H9 (cell line): Measurements from ENCODE around the gene FHIT. TPM values are rescaled to one million over a fixed set of nuclear protein-coding genes. Genes with fewer than 3 reads are reported as not detected.

ENCODE experiments used
- DNase-seq: peaks from one replicate; pipeline ENCODE4 v3.0.0-alpha.2; 2017
- H2AFZ ChIP-seq: one replicate; pipeline ENCODE4 v1.6.1; 2013; ENCODE audit warnings: mild to moderate bottlenecking, low read length, control low read depth, moderate library complexity
- H2AK5ac ChIP-seq: 2 replicates; pipeline ENCODE4 v1.6.1; 2013; ENCODE audit warnings: low read length, control low read depth, mixed read lengths; ENCODE audit not compliant: insufficient read length
- H2BK120ac ChIP-seq: one replicate; pipeline ENCODE4 v1.6.1; 2013; ENCODE audit warnings: low read depth, mild to moderate bottlenecking, low read length, control low read depth, inconsistent platforms; ENCODE audit not compliant: poor library complexity, severe bottlenecking
- H2BK12ac ChIP-seq: 2 replicates; pipeline ENCODE4 v1.6.1; 2013; ENCODE audit warnings: low read length, control low read depth, mixed read lengths, low read depth; ENCODE audit not compliant: insufficient read length
- H2BK15ac ChIP-seq: 2 replicates; pipeline ENCODE4 v1.6.1; 2013; ENCODE audit warnings: low read depth, low read length, control low read depth
- H2BK20ac ChIP-seq: one replicate; pipeline ENCODE4 v1.6.1; 2013; ENCODE audit warnings: low read depth, mild to moderate bottlenecking, low read length, control low read depth, inconsistent platforms; ENCODE audit not compliant: poor library complexity, severe bottlenecking
- H2BK5ac ChIP-seq: 2 replicates; pipeline ENCODE4 v1.6.1; 2013; ENCODE audit warnings: low read length, control low read depth, mixed read lengths; ENCODE audit not compliant: insufficient read length
- H3K14ac ChIP-seq: 2 replicates; pipeline ENCODE4 v1.6.1; 2013; ENCODE audit warnings: low read length, control low read depth; ENCODE audit not compliant: insufficient read depth
- H3K18ac ChIP-seq: 2 replicates; pipeline ENCODE4 v1.6.1; 2013; ENCODE audit warnings: low read depth, mild to moderate bottlenecking, mixed read lengths, low read length, control low read depth; ENCODE audit not compliant: insufficient read length
- H3K23ac ChIP-seq: 2 replicates; pipeline ENCODE4 v1.6.1; 2013; ENCODE audit warnings: low read length, control low read depth, mixed read lengths, low read depth; ENCODE audit not compliant: insufficient read length
- H3K23me2 ChIP-seq: 2 replicates; pipeline ENCODE4 v1.6.1; 2013; ENCODE audit warnings: low read depth, mild to moderate bottlenecking, mixed read lengths, low read length, control low read depth; ENCODE audit not compliant: insufficient read length, poor library complexity, severe bottlenecking
- H3K27ac ChIP-seq: 2 replicates; pipeline ENCODE4 v1.5.1; 2013; ENCODE audit warnings: low read length, control low read depth, mixed read lengths, low read depth; ENCODE audit not compliant: insufficient read length
- H3K27me3 ChIP-seq: 2 replicates; pipeline ENCODE4 v1.6.1; 2013; ENCODE audit warnings: low read length, control low read depth, inconsistent platforms; ENCODE audit not compliant: insufficient read depth
- H3K4ac ChIP-seq: 2 replicates; pipeline ENCODE4 v1.6.1; 2013; ENCODE audit warnings: low read depth, mild to moderate bottlenecking, control low read depth, inconsistent platforms, low read length, moderate library complexity
- H3K4me1 ChIP-seq: 2 replicates; pipeline ENCODE4 v1.6.1; 2013; ENCODE audit warnings: low read length, control low read depth, inconsistent platforms; ENCODE audit not compliant: insufficient read depth
- H3K4me2 ChIP-seq: 2 replicates; pipeline ENCODE4 v1.6.1; 2013; ENCODE audit warnings: low read length, control low read depth, mixed read lengths; ENCODE audit not compliant: insufficient read length, insufficient read depth
- H3K56ac ChIP-seq: 2 replicates; pipeline ENCODE4 v1.6.1; 2013; ENCODE audit warnings: low read depth, mild to moderate bottlenecking, mixed read lengths, low read length, control low read depth; ENCODE audit not compliant: insufficient read length
- H3K79me1 ChIP-seq: 2 replicates; pipeline ENCODE4 v1.6.1; 2013; ENCODE audit warnings: low read depth, mild to moderate bottlenecking, moderate library complexity, low read length, control low read depth, inconsistent platforms; ENCODE audit not compliant: insufficient read depth, poor library complexity, severe bottlenecking
- H3K79me2 ChIP-seq: 2 replicates; pipeline ENCODE4 v1.6.1; 2013; ENCODE audit warnings: low read length, control low read depth, inconsistent platforms; ENCODE audit not compliant: insufficient read depth
- H3K9ac ChIP-seq: 2 replicates; pipeline ENCODE4 v1.6.1; 2013; ENCODE audit warnings: low read length, control low read depth, mixed read lengths; ENCODE audit not compliant: insufficient read length; ENCODE audit errors: extremely low read depth
- H3K9me3 ChIP-seq: one replicate; pipeline ENCODE4 v1.6.1; 2013; ENCODE audit warnings: low read depth, low read length, inconsistent platforms; ENCODE audit not compliant: control insufficient read depth
- H3T11ph ChIP-seq: one replicate; pipeline ENCODE4 v1.6.1; 2013; ENCODE audit warnings: mild to moderate bottlenecking, low read length, control low read depth, inconsistent platforms
- H4K20me1 ChIP-seq: one replicate; pipeline ENCODE4 v1.6.1; 2013; ENCODE audit not compliant: control insufficient read depth, insufficient read length, insufficient read depth
- H4K5ac ChIP-seq: 2 replicates; pipeline ENCODE4 v1.6.1; 2013; ENCODE audit warnings: low read depth, mild to moderate bottlenecking, mixed read lengths, low read length, control low read depth; ENCODE audit not compliant: insufficient read length
- H4K8ac ChIP-seq: replicated peaks from 2 replicates; pipeline ENCODE4 v1.6.1; 2013; ENCODE audit warnings: low read length, control low read depth, mixed read lengths, low read depth; ENCODE audit not compliant: insufficient read length
- H4K91ac ChIP-seq: 2 replicates; pipeline ENCODE4 v1.6.1; 2013; ENCODE audit warnings: low read depth, mild to moderate bottlenecking, moderate library complexity, mixed read lengths, low read length, control low read depth; ENCODE audit not compliant: insufficient read length
- H3K27ac Mint-ChIP-seq, 3 experiments: 2 replicates in 2 of 3; 3 replicates in 1 of 3; pipeline ENCODE4 v1.8.0; 2020 to 2021; ENCODE audit warnings: mixed read lengths in 3 of 3, mild to moderate bottlenecking in 1 of 3, moderate library complexity in 1 of 3
- H3K27me3 Mint-ChIP-seq: 2 replicates; pipeline ENCODE4 v1.8.0; 2021; ENCODE audit warnings: low read depth, mild to moderate bottlenecking, moderate library complexity, mixed read lengths
- H3K36me3 Mint-ChIP-seq, 3 experiments: 2 replicates in 2 of 3; 3 replicates in 1 of 3; pipeline ENCODE4 v1.8.0; 2020 to 2021; ENCODE audit warnings: low read depth in 3 of 3, mixed read lengths in 3 of 3; ENCODE audit not compliant: insufficient read depth in 1 of 3
- H3K4me1 Mint-ChIP-seq, 2 experiments: 2 replicates each; pipeline ENCODE4 v1.8.0; 2020; ENCODE audit warnings: mixed read lengths in 2 of 2
- H3K4me3 Mint-ChIP-seq, 2 experiments: 2 replicates in 1 of 2; 3 replicates in 1 of 2; pipeline ENCODE4 v1.8.0; 2020 to 2021; ENCODE audit warnings: mild to moderate bottlenecking in 2 of 2, mixed read lengths in 2 of 2, moderate library complexity in 1 of 2
- H3K9me3 Mint-ChIP-seq, 2 experiments: 2 replicates in 1 of 2; 3 replicates in 1 of 2; pipeline ENCODE4 v1.8.0; 2020; ENCODE audit warnings: mild to moderate bottlenecking in 2 of 2, mixed read lengths in 2 of 2, moderate library complexity in 1 of 2
- WGBS: extraction: QIAGEN DNeasy Blood & Tissue Kit; methylation state at CpG from one replicate; pipeline ENCODE4 v1.1.7; 2013; ENCODE audit warnings: missing lambda C conversion rate, low lambda C conversion rate, mixed read lengths; ENCODE audit not compliant: insufficient read length; ENCODE audit errors: extremely low coverage; 5-methylcytosine and 5-hydroxymethylcytosine counted together
- total RNA-seq: library from RNA; stranded (reverse); gene quantifications from 2 replicates; pipeline ENCODE4 v1.2.1, GENCODE V29; 2021
- TF ChIP-seq, protein P1 (sequence below): fragments of 200-600 bp; sonication (generic); conservative IDR thresholded peaks from 3 replicates; pipeline ENCODE4 v1.8.0; 2021; ENCODE audit warnings: antibody characterized with exemption, mild to moderate bottlenecking

The FHIT gene
- total RNA-seq, 1 experiment from 2014 or later = 3.0 TPM

DNA sequence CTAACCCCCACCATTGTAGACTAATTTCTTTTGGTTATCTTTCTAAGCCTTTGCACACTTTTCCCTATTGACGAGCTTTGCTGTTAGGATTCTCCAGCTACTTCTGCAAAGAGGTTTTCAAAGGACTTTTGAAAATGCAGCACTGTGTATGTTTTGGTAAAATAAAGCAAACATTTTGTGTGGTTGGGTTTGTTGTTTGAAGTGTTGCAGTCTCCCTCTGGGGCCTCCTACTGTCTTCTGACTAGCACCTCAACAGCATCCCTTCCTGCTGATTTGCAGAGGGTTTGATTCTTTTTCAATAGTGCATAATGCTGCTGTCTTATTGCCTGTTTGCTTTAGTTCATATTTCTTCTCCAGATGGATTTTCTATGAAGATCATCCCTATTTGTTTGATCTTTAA is 1426.4 kb downstream of the FHIT start:
- Histone ChIP-seq H3K18ac (no peak overlapping the region), H3K9me3 (no peaks in the 10 kb centered on the region), H3K9ac (no peak overlapping the region), H4K5ac (no peak overlapping the region), H2BK12ac (no peak overlapping the region), H2BK120ac (no peak overlapping the region), H3K79me1 (no peaks in the 10 kb centered on the region), H4K91ac (no peak overlapping the region), H3K27me3 (no peaks in the 10 kb centered on the region), H3K79me2 (no peaks in the 10 kb centered on the region), H2AK5ac (no peak overlapping the region), H3K56ac (no peak overlapping the region), H2BK15ac (no peak overlapping the region), H3K23me2 (no peaks in the 10 kb centered on the region), H2BK20ac (no peak overlapping the region), H2BK5ac (no peak overlapping the region), H3K4me2 (no peak overlapping the region), H2AFZ (no peak overlapping the region), H3K14ac (no peak overlapping the region), H3T11ph (no peak overlapping the region), H3K23ac (no peak overlapping the region), H4K8ac (no peak overlapping the region), H4K20me1 (no peaks in the 10 kb centered on the region), H3K27ac (no peak overlapping the region), H3K4ac (no peak overlapping the region), H3K4me1 (no peaks in the 10 kb centered on the region; the same call in 1 of the 2 replicates)
- no CpG with 5 or more reads among the region's 1 CpG for WGBS
- no peak overlapping the region for H3K27ac Mint-ChIP-seq
- H3K36me3 Mint-ChIP-seq = no peaks in the 10 kb centered on the region
- TF ChIP-seq, protein P1, sequence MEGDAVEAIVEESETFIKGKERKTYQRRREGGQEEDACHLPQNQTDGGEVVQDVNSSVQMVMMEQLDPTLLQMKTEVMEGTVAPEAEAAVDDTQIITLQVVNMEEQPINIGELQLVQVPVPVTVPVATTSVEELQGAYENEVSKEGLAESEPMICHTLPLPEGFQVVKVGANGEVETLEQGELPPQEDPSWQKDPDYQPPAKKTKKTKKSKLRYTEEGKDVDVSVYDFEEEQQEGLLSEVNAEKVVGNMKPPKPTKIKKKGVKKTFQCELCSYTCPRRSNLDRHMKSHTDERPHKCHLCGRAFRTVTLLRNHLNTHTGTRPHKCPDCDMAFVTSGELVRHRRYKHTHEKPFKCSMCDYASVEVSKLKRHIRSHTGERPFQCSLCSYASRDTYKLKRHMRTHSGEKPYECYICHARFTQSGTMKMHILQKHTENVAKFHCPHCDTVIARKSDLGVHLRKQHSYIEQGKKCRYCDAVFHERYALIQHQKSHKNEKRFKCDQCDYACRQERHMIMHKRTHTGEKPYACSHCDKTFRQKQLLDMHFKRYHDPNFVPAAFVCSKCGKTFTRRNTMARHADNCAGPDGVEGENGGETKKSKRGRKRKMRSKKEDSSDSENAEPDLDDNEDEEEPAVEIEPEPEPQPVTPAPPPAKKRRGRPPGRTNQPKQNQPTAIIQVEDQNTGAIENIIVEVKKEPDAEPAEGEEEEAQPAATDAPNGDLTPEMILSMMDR = no peak
- peaks cover 0 to 4% of the 10 kb centered on the region in 2 experiments; a peak in 2 of 4 replicates for H3K4me1 Mint-ChIP-seq
- no peaks in the 10 kb centered on the region; the same call in 1 of the 2 replicates for H3K27me3 Mint-ChIP-seq
- no peak for DNase-seq
- no peaks in the 10 kb centered on the region for H3K9me3 Mint-ChIP-seq
- H3K4me3 Mint-ChIP-seq = no peak overlapping the region
